ENCODE measurements around the gene BANP.
A peak's percentile ranks its signal among the peaks of the same experiment; 100 is the strongest.

Gene BANP

GRCh38 chr16:87950765-87951551 lies at the start of gene BANP (continued):
- TF ChIP-seq PRDM4 (tag by site-specific recombination; IDR thresholded peaks at IDR 0.05) (peak; percentile 51; the same call in 1 of the 2 replicates), ZSCAN18 (tag by site-specific recombination; IDR thresholded peaks at IDR 0.05) (peak; percentile 75; the same call in 1 of the 2 replicates), ZBTB8A (tag by site-specific recombination; IDR thresholded peaks at IDR 0.05) (peak; percentile 60), ZNF639 (tag by site-specific recombination; IDR thresholded peaks at IDR 0.05) (peak; percentile 71; the same call in 1 of the 2 replicates), ZNF423 (tag by site-specific recombination; IDR thresholded peaks at IDR 0.05) (no peak), ZNF529 (tag by site-specific recombination; IDR thresholded peaks at IDR 0.05; ENCODE audit: insufficient replicate concordance) (no peak), TCF7L2 (IDR thresholded peaks at IDR 0.05; ENCODE audit: borderline replicate concordance, low read depth, low read length) (no peak), ZNF626 (tag by site-specific recombination; IDR thresholded peaks at IDR 0.05) (no peak), SP7 (tag by site-specific recombination; IDR thresholded peaks at IDR 0.05) (peak; percentile 82), ZSCAN5A (tag by site-specific recombination; IDR thresholded peaks at IDR 0.05) (no peak), ZNF600 (tag by site-specific recombination; IDR thresholded peaks at IDR 0.05) (no peak), ZNF701 (tag by site-specific recombination; IDR thresholded peaks at IDR 0.05) (no peak), CTCF (tag by site-specific recombination; IDR thresholded peaks at IDR 0.05) (peak; percentile 94), ZNF654 (tag by site-specific recombination; IDR thresholded peaks at IDR 0.05; ENCODE audit: low read depth) (no peak), ZBTB11 (tag by site-specific recombination; conservative IDR thresholded peaks at IDR 0.05; ENCODE audit: low read depth) (peak; percentile 99), PRDM6 (tag by site-specific recombination; IDR thresholded peaks at IDR 0.05) (no peak), BCL11B (tag by site-specific recombination; IDR thresholded peaks at IDR 0.05; ENCODE audit: low read depth) (no peak), IKZF3 (tag by site-specific recombination; IDR thresholded peaks at IDR 0.05) (0 out of 2 replicates have a peak, but pooled peaks have one; percentile 5), ZFP37 (tag by site-specific recombination; IDR thresholded peaks at IDR 0.05) (no peak), ZNF555 (tag by site-specific recombination; conservative IDR thresholded peaks at IDR 0.05) (no peak), ZNF596 (tag by site-specific recombination; IDR thresholded peaks at IDR 0.05) (no peak), MEIS1 (CRISPR knock-in tag; IDR thresholded peaks at IDR 0.05; ENCODE audit: borderline replicate concordance) (no peak), EGR2 (tag by site-specific recombination; IDR thresholded peaks at IDR 0.05; ENCODE audit: low read depth) (peak; percentile 48; the same call in 1 of the 2 replicates), ZBTB7A (tag by site-specific recombination; IDR thresholded peaks at IDR 0.05; ENCODE audit: low read depth) (peak; percentile 88), ZNF302 (tag by site-specific recombination; IDR thresholded peaks at IDR 0.05; ENCODE audit: low read depth) (no peak)
